Stimulated activated CD4-positive, alpha-beta T cell treated with anti-CD3 and anti-CD28 coated beads, Interleukin-12 subunit alpha, Interleukin-12 subunit beta, amount 100 ng/mL, for 24 hours (primary cell): ENCODE results near the gene PPFIBP1.
"Not testable (repeated sequence)": the region's sequence is repeated elsewhere in the genome, so short reads cannot be mapped to it uniquely, and the experiment has no call there.

Source experiments
- DNase-seq, 2 experiments: peaks; one replicate each; pipeline ENCODE4 v3.0.0-alpha.2; 2020; ENCODE audit warnings: low read depth in 2 of 2

Gene PPFIBP1

GRCh38 chr12:27627123-27627852 is 103.3 kb downstream of the PPFIBP1 start:
- DNase-seq: no peak

DNA sequence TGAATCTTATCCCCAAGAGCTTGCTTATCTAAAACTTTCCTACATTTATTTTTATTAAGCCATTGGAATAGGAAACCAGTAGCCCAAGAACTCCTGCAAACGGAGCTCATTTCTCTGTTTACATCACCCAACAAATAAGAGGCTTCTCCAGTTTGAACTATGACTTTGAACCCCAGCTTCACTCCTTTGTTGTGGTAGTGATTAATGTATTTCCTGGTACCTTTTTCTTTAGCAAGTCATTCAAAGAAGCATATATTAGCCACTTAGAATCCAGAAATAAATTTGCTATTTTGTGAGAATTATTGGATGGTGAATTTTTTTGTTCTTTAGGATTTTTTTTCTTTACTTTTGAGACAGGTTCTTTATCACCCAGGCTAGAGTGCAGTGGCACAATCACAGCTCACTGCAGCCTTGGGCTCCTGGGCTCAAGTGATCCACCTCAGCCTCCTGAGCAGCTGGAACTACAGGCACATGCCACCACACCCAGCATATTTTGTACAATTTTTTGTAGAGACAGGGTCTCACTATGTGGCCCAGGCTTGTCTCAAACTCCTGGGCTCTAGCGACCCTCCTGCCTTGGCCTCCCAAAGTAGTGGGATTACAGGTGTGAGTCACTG is 104.0 kb downstream of the PPFIBP1 start:
- DNase-seq: not testable (repeated sequence)

DNA sequence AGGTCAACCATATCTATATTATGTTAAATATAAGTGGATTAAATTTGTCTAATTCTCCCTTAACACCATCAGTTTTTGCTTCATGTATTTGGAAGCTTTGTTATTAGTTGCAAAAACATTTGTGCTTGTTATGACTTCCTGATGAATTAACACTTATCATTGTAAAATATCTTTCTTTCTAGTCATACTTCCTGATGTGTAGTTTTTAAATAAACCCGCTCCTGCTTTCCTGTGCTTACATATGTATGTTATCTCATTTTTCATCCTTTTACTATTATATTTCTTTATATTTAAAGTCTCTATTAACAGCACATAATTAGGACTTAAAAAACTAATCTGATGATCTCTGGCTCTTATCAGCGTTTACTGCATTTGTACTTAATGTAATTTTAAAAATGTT is 106.2 kb downstream of the PPFIBP1 start:
- DNase-seq: not testable (repeated sequence)

- DNase-seq: no peak
Measured at GRCh38 chr12:27631365-27631764, 107.4 kb downstream of the PPFIBP1 start.

- DNase-seq: no peak
Measured at GRCh38 chr12:27631813-27632491, 107.9 kb downstream of the PPFIBP1 start.

DNA sequence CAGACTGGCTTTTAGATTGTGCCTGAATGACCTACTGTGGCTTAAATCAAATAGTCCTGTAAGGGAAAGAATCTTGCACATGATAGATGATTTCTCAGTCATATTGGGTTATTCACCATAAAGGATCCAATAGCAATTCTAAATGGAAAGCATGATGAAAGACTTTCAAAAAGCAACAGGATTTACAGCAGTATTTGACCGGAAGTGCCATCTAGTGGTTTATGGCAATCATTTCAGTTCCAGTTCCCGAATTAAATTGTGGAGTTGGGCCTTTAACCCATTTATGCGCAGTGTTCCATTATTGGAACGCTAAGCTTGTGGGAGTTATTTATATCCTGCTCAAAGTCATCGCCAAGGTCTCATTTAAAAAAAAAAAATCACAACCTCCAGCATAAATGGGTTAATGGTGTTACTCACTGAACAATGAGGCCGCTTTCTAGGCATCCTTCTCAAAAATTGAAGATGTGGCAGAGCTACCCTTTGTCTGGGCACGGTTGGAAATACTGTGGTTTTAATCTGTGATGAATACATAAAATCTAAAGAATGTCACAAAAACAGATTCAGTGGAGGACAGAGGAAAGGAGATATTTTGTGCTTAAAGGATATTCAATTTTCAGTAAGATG is 111.5 kb downstream of the PPFIBP1 start:
- DNase-seq: no peak

- DNase-seq: not testable (repeated sequence)
Measured at GRCh38 chr12:27636569-27636968, 112.6 kb downstream of the PPFIBP1 start.

- DNase-seq: no peak
Measured at GRCh38 chr12:27637524-27637923, 113.5 kb downstream of the PPFIBP1 start.

- no peak for DNase-seq
Measured at GRCh38 chr12:27639265-27639664, 115.3 kb downstream of the PPFIBP1 start.

- DNase-seq: not testable (repeated sequence)
Measured at GRCh38 chr12:27640566-27641200, 116.7 kb downstream of the PPFIBP1 start.

- not testable (repeated sequence) for DNase-seq
Measured at GRCh38 chr12:27642361-27642760, 118.4 kb downstream of the PPFIBP1 start.

GRCh38 chr12:27642892-27643291 is 118.9 kb downstream of the PPFIBP1 start:
- not testable (repeated sequence) for DNase-seq

DNA sequence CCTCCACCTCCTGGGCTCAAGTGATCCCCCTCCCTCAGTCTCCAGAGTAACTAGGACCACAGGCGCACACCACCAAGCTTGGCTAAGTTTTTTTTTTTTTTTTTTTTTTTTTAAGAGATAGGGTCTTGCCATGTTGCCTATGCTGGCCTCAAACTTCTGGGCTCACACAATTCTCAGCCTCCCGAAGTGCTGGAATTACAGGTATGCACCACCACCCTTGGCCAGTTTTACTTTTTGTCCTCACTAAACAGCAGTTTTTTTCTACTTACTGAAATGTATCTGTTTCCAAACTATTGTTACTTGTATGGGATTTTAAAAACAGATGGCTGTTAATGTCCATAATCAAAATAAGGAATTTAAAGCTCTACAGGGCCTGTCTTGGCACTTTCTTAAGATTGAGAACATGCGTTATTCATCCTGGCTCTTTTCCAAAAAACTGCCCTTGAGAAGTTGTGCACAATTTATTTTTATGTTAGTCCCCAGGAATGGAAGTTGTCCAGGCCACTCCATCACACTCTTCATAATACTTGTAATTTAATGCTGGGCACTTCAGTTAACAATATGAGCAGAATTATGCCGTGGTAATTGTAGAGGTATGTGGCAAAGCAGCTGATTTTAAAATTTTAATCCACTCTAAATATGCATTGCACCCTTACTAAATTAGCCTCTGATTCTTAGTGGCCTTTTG is 120.3 kb downstream of the PPFIBP1 start:
- no peak for DNase-seq

DNA sequence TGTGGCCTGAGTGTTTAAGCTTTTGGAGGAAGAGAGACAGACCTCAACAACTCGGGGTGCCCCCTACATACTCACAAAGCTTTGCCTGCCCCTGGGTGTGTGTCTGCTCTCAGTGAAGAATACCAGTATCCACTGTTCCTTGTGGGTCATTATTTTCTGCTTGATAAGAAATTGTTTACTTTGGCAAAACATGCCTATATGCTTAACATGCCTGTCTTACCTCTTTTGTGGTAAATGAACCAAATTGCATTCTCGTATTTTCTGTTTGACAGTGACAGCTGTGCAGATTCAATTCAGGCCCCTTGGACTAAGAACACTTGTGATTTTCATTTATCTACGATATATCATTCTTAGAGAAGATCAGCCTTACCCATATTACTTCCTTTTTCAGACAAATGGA is 121.7 kb downstream of the PPFIBP1 start:
- no peak for DNase-seq

DNA sequence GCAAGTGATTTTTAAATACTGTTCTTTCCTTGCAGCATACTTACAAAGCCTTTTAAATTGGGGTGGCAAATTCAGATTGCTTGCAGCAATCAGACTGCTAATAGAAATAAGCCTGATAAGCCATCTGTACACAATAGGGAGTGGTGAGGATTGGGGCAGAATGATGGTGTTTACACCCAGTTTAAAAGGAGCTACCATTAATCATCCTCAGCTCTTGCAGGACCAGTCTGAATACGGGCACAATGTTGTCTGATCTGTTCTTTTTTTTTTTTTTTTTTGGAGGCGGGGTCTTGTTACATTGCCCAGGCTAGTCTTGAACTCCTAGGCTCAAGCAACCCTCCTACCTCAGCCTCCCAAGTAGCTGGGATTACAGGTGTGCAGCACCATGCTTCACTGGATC is 122.1 kb downstream of the PPFIBP1 start:
- DNase-seq: no peak

GRCh38 chr12:27650011-27650410 is 126.0 kb downstream of the PPFIBP1 start:
- DNase-seq: no peak

DNA sequence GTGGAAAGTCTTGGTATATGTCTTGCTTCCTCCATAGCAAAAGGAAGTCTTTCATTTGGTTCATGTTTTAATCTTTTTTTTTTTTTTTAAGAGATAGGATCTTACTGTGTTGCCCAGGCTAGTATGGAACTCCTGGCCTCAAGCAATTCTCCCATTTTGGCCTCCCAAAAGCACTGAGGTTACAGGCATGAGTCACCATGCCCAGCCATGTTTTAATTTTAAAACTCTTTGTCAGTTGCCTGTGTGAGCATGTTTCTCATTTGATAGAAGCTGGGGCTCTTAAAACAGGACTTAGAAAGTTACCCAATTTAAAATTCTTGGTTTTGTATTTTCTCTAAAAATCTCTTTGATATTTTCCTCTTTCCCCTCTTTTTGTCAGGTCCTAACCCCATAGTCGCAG is 127.2 kb downstream of the PPFIBP1 start:
- DNase-seq: no peak

GRCh38 chr12:27652174-27652763 is 128.3 kb downstream of the PPFIBP1 start:
- no peak for DNase-seq

DNA sequence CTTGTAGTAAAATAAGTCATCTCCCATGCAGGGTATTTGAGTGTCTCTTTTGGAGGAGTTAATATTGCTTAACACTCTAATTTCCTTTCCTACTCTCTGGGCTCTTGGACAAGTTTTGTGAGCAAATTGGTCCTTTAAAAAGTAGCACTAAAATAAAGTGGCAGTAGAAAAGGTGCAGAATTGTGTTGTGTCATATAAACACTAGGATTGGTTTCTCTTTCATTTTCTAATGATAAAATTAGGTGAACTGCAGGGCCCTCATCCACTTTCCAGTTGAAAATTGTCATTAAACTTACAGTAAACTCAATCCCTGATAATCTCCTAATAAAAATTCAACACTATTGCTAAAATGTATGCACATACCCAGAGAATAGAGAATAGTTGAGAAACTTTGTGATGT is 129.7 kb downstream of the PPFIBP1 start:
- DNase-seq: no peak

DNA sequence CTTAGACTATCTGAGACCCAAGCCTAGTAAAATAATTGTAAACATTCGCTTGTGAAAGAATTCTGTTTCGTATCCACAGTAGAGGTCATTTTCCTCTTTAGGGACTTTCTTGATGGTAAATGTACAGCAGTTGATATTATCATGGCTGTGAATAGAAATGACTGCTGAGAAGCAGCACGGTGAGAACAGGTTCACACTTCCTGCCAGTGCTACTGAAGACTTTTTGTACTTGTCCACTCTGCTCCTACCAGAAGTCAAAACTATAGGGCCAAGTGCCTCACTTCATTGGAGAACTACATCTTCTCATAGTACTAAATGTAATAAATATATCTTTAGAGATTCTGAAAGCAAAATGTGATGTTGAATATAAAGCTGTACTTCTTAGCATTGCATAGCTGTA is 131.5 kb downstream of the PPFIBP1 start:
- DNase-seq: not testable (repeated sequence)

DNA sequence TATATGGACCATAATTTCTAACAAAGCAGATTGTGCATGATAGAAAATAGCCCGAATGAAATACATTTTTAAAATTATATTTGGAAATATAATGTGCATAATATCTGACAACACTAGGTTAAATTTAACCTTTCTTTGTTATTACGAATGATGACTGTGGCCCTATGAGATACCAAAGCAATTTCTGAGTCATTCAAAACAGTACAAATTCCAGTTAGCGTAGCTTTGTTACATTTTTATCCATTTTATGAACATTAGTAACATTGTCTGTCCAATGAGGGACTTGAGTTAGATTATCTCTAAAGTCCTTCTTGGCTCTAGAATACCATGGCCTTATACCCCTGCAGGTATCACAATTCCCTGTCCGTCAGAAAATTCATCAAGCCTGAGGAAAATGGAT is 133.3 kb downstream of the PPFIBP1 start:
- no peak for DNase-seq
